Stimulated activated CD4-positive, alpha-beta T cell treated with anti-CD3 and anti-CD28 coated beads, Interleukin-15, amount 100 ng/mL, for 48 hours (primary cell): ENCODE measurements around the gene MALRD1.

Experiments used
- DNase-seq, 2 donors: peaks; one replicate each; pipeline ENCODE4 v3.0.0-alpha.2; 2020; ENCODE audit warnings: low read depth in 2 of 2

MALRD1 gene

GRCh38 chr10:19367176-19367575 lies 318.6 kb downstream of the MALRD1 start:
- no peak for DNase-seq

- no peak for DNase-seq
Observed at GRCh38 chr10:19373988-19374387, 325.4 kb downstream of the MALRD1 start.

GRCh38 chr10:19385846-19386450 lies 337.3 kb downstream of the MALRD1 start:
- DNase-seq, result no peak

GRCh38 chr10:19408924-19409323 lies 360.3 kb downstream of the MALRD1 start:
- DNase-seq, result no peak

- no peak for DNase-seq
Observed at GRCh38 chr10:19411119-19411518, 362.5 kb downstream of the MALRD1 start.

- DNase-seq, result no peak
Observed at GRCh38 chr10:19412531-19412930, 363.9 kb downstream of the MALRD1 start.

GRCh38 chr10:19416164-19416563 lies 367.6 kb downstream of the MALRD1 start:
- no peak for DNase-seq

GRCh38 chr10:19417740-19418139 lies 369.1 kb downstream of the MALRD1 start:
- DNase-seq, result no peak

GRCh38 chr10:19421674-19422073 lies 373.1 kb downstream of the MALRD1 start:
- DNase-seq, result no peak

GRCh38 chr10:19426034-19426433 lies 377.4 kb downstream of the MALRD1 start:
- DNase-seq, result no peak

- no peak for DNase-seq
Observed at GRCh38 chr10:19431622-19432351, 383.2 kb downstream of the MALRD1 start.

GRCh38 chr10:19449860-19450259 lies 401.3 kb downstream of the MALRD1 start:
- no peak for DNase-seq

GRCh38 chr10:19451356-19451755 lies 402.8 kb downstream of the MALRD1 start:
- DNase-seq, result no peak

GRCh38 chr10:19451937-19452336 lies 403.3 kb downstream of the MALRD1 start:
- DNase-seq, result no peak

GRCh38 chr10:19453967-19454366 lies 405.4 kb downstream of the MALRD1 start:
- DNase-seq, result no peak

GRCh38 chr10:19461588-19461987 lies 413.0 kb downstream of the MALRD1 start:
- no peak for DNase-seq

GRCh38 chr10:19466709-19467108 lies 418.1 kb downstream of the MALRD1 start:
- no peak for DNase-seq

- no peak for DNase-seq
Observed at GRCh38 chr10:19468413-19468812, 419.8 kb downstream of the MALRD1 start.

GRCh38 chr10:19469521-19469920 lies 420.9 kb downstream of the MALRD1 start:
- no peak for DNase-seq

- no peak for DNase-seq
Observed at GRCh38 chr10:19479854-19480253, 431.3 kb downstream of the MALRD1 start.

- DNase-seq, result no peak
Observed at GRCh38 chr10:19480353-19480752, 431.8 kb downstream of the MALRD1 start.

GRCh38 chr10:19483421-19483820 lies 434.8 kb downstream of the MALRD1 start:
- DNase-seq, result no peak

GRCh38 chr10:19488592-19489280 lies 440.1 kb downstream of the MALRD1 start:
- DNase-seq, result no peak
